Astrocyte (in vitro differentiated cells and primary cell): Measurements from ENCODE around the gene FRMD6. TPM values are rescaled to one million over a fixed set of nuclear protein-coding genes. Genes with fewer than 3 reads are reported as not detected.

Experiments
- DNase-seq: peaks from one replicate; pipeline ENCODE4 v3.0.0-alpha.2; 2010; ENCODE audit warnings: low read depth
- FAIRE-seq: peaks from 2 replicates; lab custom pipeline; 2011; peaks lifted over from hg19 to GRCh38; lab: Jason Lieb, UNC
- H2AFZ ChIP-seq: 2 replicates; pipeline ENCODE4 v1.6.0; 2012; ENCODE audit warnings: low read depth, low read length, inconsistent platforms
- H3K27ac ChIP-seq: 2 replicates; pipeline ENCODE4 v1.5.1; 2011; ENCODE audit warnings: low read depth, low read length, inconsistent platforms
- H3K27me3 ChIP-seq: 2 replicates; pipeline ENCODE4 v1.6.0; 2011; ENCODE audit warnings: low read length, inconsistent platforms; ENCODE audit not compliant: insufficient read depth
- H3K36me3 ChIP-seq: 2 replicates; pipeline ENCODE4 v1.5.1; 2011; ENCODE audit warnings: low read length, inconsistent platforms; ENCODE audit not compliant: insufficient read depth
- H3K4me1 ChIP-seq: 2 replicates; pipeline ENCODE4 v1.5.1; 2011; ENCODE audit warnings: low read length, inconsistent platforms; ENCODE audit not compliant: insufficient read depth
- H3K4me2 ChIP-seq: 2 replicates; pipeline ENCODE4 v1.6.0; 2012; ENCODE audit warnings: low read length, inconsistent platforms
- H3K4me3 ChIP-seq: 2 replicates; pipeline ENCODE4 v1.5.1; 2011; ENCODE audit warnings: low read depth, mild to moderate bottlenecking, low read length, inconsistent platforms; ENCODE audit not compliant: insufficient read depth
- H3K79me2 ChIP-seq: 2 replicates; pipeline ENCODE4 v1.6.0; 2012; ENCODE audit warnings: mild to moderate bottlenecking, low read length, inconsistent platforms; ENCODE audit not compliant: insufficient read depth
- H3K9ac ChIP-seq: 2 replicates; pipeline ENCODE4 v1.6.0; 2012; ENCODE audit warnings: mild to moderate bottlenecking, low read length, inconsistent platforms
- H3K9me3 ChIP-seq: 2 replicates; pipeline ENCODE4 v1.5.1; 2012; ENCODE audit warnings: low read depth, mild to moderate bottlenecking, low read length, inconsistent platforms; ENCODE audit not compliant: insufficient read depth
- H4K20me1 ChIP-seq: 2 replicates; pipeline ENCODE4 v1.6.0; 2012; ENCODE audit warnings: low read length, inconsistent platforms; ENCODE audit not compliant: insufficient read depth
- H3K27ac Mint-ChIP-seq: one replicate; pipeline ENCODE4 v1.8.0; 2021; ENCODE audit warnings: mild to moderate bottlenecking, mixed read lengths; ENCODE audit not compliant: unreplicated experiment
- H3K27me3 Mint-ChIP-seq: one replicate; pipeline ENCODE4 v1.8.0; 2021; ENCODE audit warnings: low read depth, mixed read lengths; ENCODE audit not compliant: unreplicated experiment
- H3K36me3 Mint-ChIP-seq: one replicate; pipeline ENCODE4 v1.8.0; 2021; ENCODE audit warnings: low read depth, mixed read lengths; ENCODE audit not compliant: unreplicated experiment
- H3K4me1 Mint-ChIP-seq: one replicate; pipeline ENCODE4 v1.8.0; 2021; ENCODE audit warnings: low read depth, mixed read lengths; ENCODE audit not compliant: unreplicated experiment
- H3K4me3 Mint-ChIP-seq: one replicate; pipeline ENCODE4 v1.8.0; 2021; ENCODE audit warnings: mild to moderate bottlenecking, moderate library complexity, mixed read lengths; ENCODE audit not compliant: unreplicated experiment
- H3K9me3 Mint-ChIP-seq: one replicate; pipeline ENCODE4 v1.8.0; 2021; ENCODE audit warnings: mild to moderate bottlenecking, mixed read lengths; ENCODE audit not compliant: unreplicated experiment
- CTCF ChIP-seq: IDR thresholded peaks from 2 replicates; pipeline ENCODE4 v1.5.1; 2011; ENCODE audit warnings: low read depth, mild to moderate bottlenecking, inconsistent platforms, low read length, moderate library complexity; ENCODE audit not compliant: insufficient read depth
- EZH2 ChIP-seq: IDR thresholded peaks from 2 replicates; pipeline ENCODE4 v1.6.1; 2012; ENCODE audit warnings: mild to moderate bottlenecking, low read length, inconsistent platforms; ENCODE audit not compliant: insufficient read depth
- total RNA-seq: library from RNA; stranded (reverse); gene quantifications from 2 replicates; pipeline ENCODE4 v1.2.1, GENCODE V29; 2021

Gene FRMD6
- total RNA-seq, 1 donor from 2014 or later: 492 TPM

GRCh38 chr14:51624955-51625569 is 26.6 kb upstream of the FRMD6 start:
- no peaks in the 10 kb centered on the region for H3K27me3 Mint-ChIP-seq
- no peak for FAIRE-seq
- H2AFZ ChIP-seq: no peak overlapping the region
- H3K9ac ChIP-seq: no peak overlapping the region
- no peak for TF ChIP-seq CTCF
- TF ChIP-seq EZH2: no peak
- no peak overlapping the region for H3K27ac Mint-ChIP-seq
- no peaks in the 10 kb centered on the region for H3K27me3 ChIP-seq
- no peaks in the 10 kb centered on the region for H3K4me1 ChIP-seq
- H3K4me2 ChIP-seq: no peak overlapping the region
- DNase-seq: no peak
- no peaks in the 10 kb centered on the region for H3K36me3 ChIP-seq
- H3K79me2 ChIP-seq: no peaks in the 10 kb centered on the region
- H3K27ac ChIP-seq: no peak overlapping the region
- peaks cover 15% of the 10 kb centered on the region for H3K4me1 Mint-ChIP-seq
- H4K20me1 ChIP-seq: no peaks in the 10 kb centered on the region
- no peaks in the 10 kb centered on the region for H3K9me3 ChIP-seq
- H3K36me3 Mint-ChIP-seq: peaks cover 5% of the 10 kb centered on the region
- no peak overlapping the region for H3K4me3 ChIP-seq
- peaks cover 2% of the 10 kb centered on the region for H3K9me3 Mint-ChIP-seq
- H3K4me3 Mint-ChIP-seq: no peak overlapping the region

GRCh38 chr14:51626185-51626584 is 25.5 kb upstream of the FRMD6 start:
- Histone ChIP-seq H3K9me3 (no peaks in the 10 kb centered on the region), H3K4me2 (no peak overlapping the region), H3K27ac (no peak overlapping the region), H3K4me3 (no peak overlapping the region), H3K27me3 (no peaks in the 10 kb centered on the region), H3K4me1 (no peaks in the 10 kb centered on the region), H2AFZ (no peak overlapping the region), H4K20me1 (no peaks in the 10 kb centered on the region), H3K9ac (no peak overlapping the region), H3K79me2 (no peaks in the 10 kb centered on the region), H3K36me3 (no peaks in the 10 kb centered on the region)
- Mint-ChIP-seq H3K27ac (no peak overlapping the region), H3K27me3 (no peaks in the 10 kb centered on the region), H3K9me3 (peaks cover 2% of the 10 kb centered on the region), H3K4me1 (peaks cover 15% of the 10 kb centered on the region), H3K36me3 (peaks cover 2% of the 10 kb centered on the region), H3K4me3 (no peak overlapping the region)
- TF ChIP-seq CTCF: no peak
- TF ChIP-seq EZH2: no peak
- FAIRE-seq: no peak
- DNase-seq: no peak

GRCh38 chr14:51626788-51627187 is 24.9 kb upstream of the FRMD6 start:
- peaks cover 2% of the 10 kb centered on the region for H3K9me3 Mint-ChIP-seq
- no peaks in the 10 kb centered on the region for H3K4me1 ChIP-seq
- FAIRE-seq (no peak), DNase-seq (no peak)
- no peaks in the 10 kb centered on the region for H4K20me1 ChIP-seq
- no peak overlapping the region for H3K4me3 ChIP-seq
- H3K27me3 ChIP-seq: no peaks in the 10 kb centered on the region
- no peak overlapping the region for H3K4me2 ChIP-seq
- H3K9me3 ChIP-seq: no peaks in the 10 kb centered on the region
- no peaks in the 10 kb centered on the region for H3K27me3 Mint-ChIP-seq
- no peaks in the 10 kb centered on the region for H3K36me3 Mint-ChIP-seq
- no peak overlapping the region for H3K27ac ChIP-seq
- H3K79me2 ChIP-seq: no peaks in the 10 kb centered on the region
- no peaks in the 10 kb centered on the region for H3K36me3 ChIP-seq
- TF ChIP-seq CTCF (no peak), EZH2 (no peak)
- peaks cover 15% of the 10 kb centered on the region for H3K4me1 Mint-ChIP-seq
- no peak overlapping the region for H3K27ac Mint-ChIP-seq
- no peak overlapping the region for H2AFZ ChIP-seq
- no peak overlapping the region for H3K9ac ChIP-seq
- H3K4me3 Mint-ChIP-seq: no peak overlapping the region
